ENCODE data around the gene EMILIN2.
"Not testable (repeated sequence)": the region's sequence is repeated elsewhere in the genome, so short reads cannot be mapped to it uniquely, and the experiment has no call there.

EMILIN2 gene

GRCh38 chr18:2846636-2847316 lies at the start of gene EMILIN2:
Gene EMILIN2, plus strand, starts transcription at chr18:2847006. Its CDS starts 183 bp downstream, at chr18:2847189.
- DNase-seq (ENCODE audit: low spot score), result peak; percentile 72

- no peak for DNase-seq (ENCODE audit: low spot score)
Observed at GRCh38 chr18:2797951-2798350, 48.9 kb upstream of the EMILIN2 start.

GRCh38 chr18:2799369-2799768 lies 47.4 kb upstream of the EMILIN2 start:
- no peak for DNase-seq (ENCODE audit: low spot score)

- no peak for DNase-seq (ENCODE audit: low spot score)
Observed at GRCh38 chr18:2805970-2806943, 40.5 kb upstream of the EMILIN2 start.

GRCh38 chr18:2808640-2809039 lies 38.2 kb upstream of the EMILIN2 start:
- not testable (repeated sequence) for DNase-seq (ENCODE audit: low spot score)

- not testable (repeated sequence) for DNase-seq (ENCODE audit: low spot score)
Observed at GRCh38 chr18:2809666-2810183, 37.1 kb upstream of the EMILIN2 start.

GRCh38 chr18:2811416-2811815 lies 35.4 kb upstream of the EMILIN2 start:
- no peak for DNase-seq (ENCODE audit: low spot score)

- DNase-seq (ENCODE audit: low spot score), result no peak
Observed at GRCh38 chr18:2814928-2815327, 31.9 kb upstream of the EMILIN2 start.

- no peak for DNase-seq (ENCODE audit: low spot score)
Observed at GRCh38 chr18:2818281-2818680, 28.5 kb upstream of the EMILIN2 start.

GRCh38 chr18:2821695-2822094 lies 25.1 kb upstream of the EMILIN2 start:
- DNase-seq (ENCODE audit: low spot score), result no peak

GRCh38 chr18:2822213-2822921 lies 24.4 kb upstream of the EMILIN2 start:
- no peak for DNase-seq (ENCODE audit: low spot score)

GRCh38 chr18:2823202-2823601 lies 23.6 kb upstream of the EMILIN2 start:
- DNase-seq (ENCODE audit: low spot score), result no peak

GRCh38 chr18:2823966-2824365 lies 22.8 kb upstream of the EMILIN2 start:
- no peak for DNase-seq (ENCODE audit: low spot score)

GRCh38 chr18:2824865-2825264 lies 21.9 kb upstream of the EMILIN2 start:
- DNase-seq (ENCODE audit: low spot score), result no peak

- no peak for DNase-seq (ENCODE audit: low spot score)
Observed at GRCh38 chr18:2825613-2826175, 21.1 kb upstream of the EMILIN2 start.

- DNase-seq (ENCODE audit: low spot score), result no peak
Observed at GRCh38 chr18:2826581-2826980, 20.2 kb upstream of the EMILIN2 start.

GRCh38 chr18:2827061-2827460 lies 19.7 kb upstream of the EMILIN2 start:
- no peak for DNase-seq (ENCODE audit: low spot score)

GRCh38 chr18:2836118-2836517 lies 10.7 kb upstream of the EMILIN2 start:
- not testable (repeated sequence) for DNase-seq (ENCODE audit: low spot score)

GRCh38 chr18:2837290-2837689 lies 9.5 kb upstream of the EMILIN2 start:
- DNase-seq (ENCODE audit: low spot score), result not testable (repeated sequence)

- DNase-seq (ENCODE audit: low spot score), result no peak
Observed at GRCh38 chr18:2839202-2839601, 7.6 kb upstream of the EMILIN2 start.

- no peak for DNase-seq (ENCODE audit: low spot score)
Observed at GRCh38 chr18:2840521-2840920, 6.3 kb upstream of the EMILIN2 start.

GRCh38 chr18:2843146-2843545 lies 3.7 kb upstream of the EMILIN2 start:
- DNase-seq (ENCODE audit: low spot score), result no peak

Measured in ecto neural progenitor cell (in vitro differentiated cells).